NCI-H69 (cell line): ENCODE data around the gene MLF1.

Experiments
- DNase-seq: peaks from one replicate; lab custom pipeline; 2025; lab: John Stamatoyannopoulos, UW

The MLF1 gene

GRCh38 chr3:158574646-158575045 lies 3.7 kb downstream of the MLF1 start:
- no peak for DNase-seq

- no peak for DNase-seq
Observed at GRCh38 chr3:158590223-158590622, 19.2 kb downstream of the MLF1 start.

GRCh38 chr3:158600787-158601186 lies 29.8 kb downstream of the MLF1 start:
- no peak for DNase-seq

GRCh38 chr3:158602227-158602626 lies 31.2 kb downstream of the MLF1 start:
- DNase-seq: no peak

GRCh38 chr3:158617982-158618875 lies 47.2 kb downstream of the MLF1 start:
- no peak for DNase-seq

GRCh38 chr3:158625881-158626280 lies 54.9 kb downstream of the MLF1 start:
- DNase-seq: no peak

GRCh38 chr3:158631981-158632380 lies 61.0 kb downstream of the MLF1 start:
- no peak for DNase-seq

GRCh38 chr3:158640646-158641045 lies 69.7 kb downstream of the MLF1 start:
- DNase-seq: no peak

- DNase-seq: no peak
Observed at GRCh38 chr3:158642005-158642404, 71.0 kb downstream of the MLF1 start.

- DNase-seq: no peak
Observed at GRCh38 chr3:158642474-158643210, 71.6 kb downstream of the MLF1 start.

GRCh38 chr3:158644345-158644908 lies 73.4 kb downstream of the MLF1 start, which contains the start of gene GFM1:
Gene GFM1 (plus strand): TSS chr3:158644527. CDS start chr3:158644635, 108 bp downstream.
- peak; percentile 94 for DNase-seq

GRCh38 chr3:158649791-158650190 lies 78.8 kb downstream of the MLF1 start:
- DNase-seq: no peak

GRCh38 chr3:158651192-158651591 lies 80.2 kb downstream of the MLF1 start:
- DNase-seq: no peak

GRCh38 chr3:158652463-158652862 lies 81.5 kb downstream of the MLF1 start:
- DNase-seq: no peak
